Type B pancreatic cell (in vitro differentiated cells): ENCODE results near the gene ADNP. TPM values are rescaled to one million over a fixed set of nuclear protein-coding genes. Genes with fewer than 3 reads are reported as not detected.
"Not testable (repeated sequence)": the region's sequence is repeated elsewhere in the genome, so short reads cannot be mapped to it uniquely, and the experiment has no call there.

Source experiments
- DNase-seq: peaks from one replicate; pipeline ENCODE4 v3.0.0; 2021; ENCODE audit warnings: mixed read lengths; ENCODE audit not compliant: unreplicated experiment; ENCODE audit errors: extremely low spot score
- H3K27ac Mint-ChIP-seq: 2 replicates; pipeline ENCODE4 v1.8.0; 2021; ENCODE audit warnings: mild to moderate bottlenecking, mixed read lengths
- H3K27me3 Mint-ChIP-seq: 2 replicates; pipeline ENCODE4 v1.8.0; 2021; ENCODE audit warnings: mixed read lengths
- H3K36me3 Mint-ChIP-seq: 2 replicates; pipeline ENCODE4 v1.8.0; 2021; ENCODE audit warnings: mixed read lengths
- H3K4me1 Mint-ChIP-seq: one replicate; pipeline ENCODE4 v1.8.0; 2021; ENCODE audit warnings: mixed read lengths; ENCODE audit not compliant: unreplicated experiment
- H3K4me3 Mint-ChIP-seq: 2 replicates; pipeline ENCODE4 v1.8.0; 2021; ENCODE audit warnings: mild to moderate bottlenecking, mixed read lengths
- H3K9me3 Mint-ChIP-seq: 2 replicates; pipeline ENCODE4 v1.8.0; 2021; ENCODE audit warnings: mixed read lengths
- CTCF ChIP-seq: fragments of 200-600 bp; sonication (generic); conservative IDR thresholded peaks from 2 replicates; pipeline ENCODE4 v1.5.0; 2021; ENCODE audit warnings: antibody characterized with exemption, mild to moderate bottlenecking
- long read RNA-seq: library from polyadenylated mRNA; unstranded; transcript quantifications from one replicate; pipeline ENCODE4 v2.0.0, GENCODE V29; 2020
- total RNA-seq: library from RNA; stranded (reverse); gene quantifications from 2 replicates; pipeline ENCODE4 v1.2.1, GENCODE V29; 2021; ENCODE audit warnings: low replicate concordance

The ADNP gene
- total RNA-seq = 81.7 and 103 TPM in 2 replicates
- long read RNA-seq, partial matches to known transcripts = 0 of 52 reads
- long read RNA-seq, other reads (novel, unspliced or antisense) = 52 of 52 reads

- Mint-ChIP-seq H3K4me1 (peaks cover 30% of the 10 kb centered on the region), H3K27ac (peak within 1 kb of the TSS; percentile 99), H3K4me3 (peak within 1 kb of the TSS; percentile 95), H3K9me3 (no peaks in the 10 kb centered on the region), H3K27me3 (peaks cover 3% of the 10 kb centered on the region), H3K36me3 (peaks cover 32% of the 10 kb centered on the region)
- TF ChIP-seq CTCF = peak; percentile 73
- peak; percentile 93 for DNase-seq
These were observed at the start of gene ADNP for GRCh38 chr20:50931306-50932015. Gene ADNP (minus strand): TSS chr20:50931437. CDS start chr20:50903996, 27,441 bp downstream.

GRCh38 chr20:50980071-50980681 is 48.9 kb upstream of the ADNP start:
- no peak for TF ChIP-seq CTCF
- Mint-ChIP-seq H3K4me1 (peaks cover 12% of the 10 kb centered on the region), H3K27ac (peak overlapping the region; percentile 85), H3K27me3 (peaks cover 33% of the 10 kb centered on the region), H3K36me3 (no peaks in the 10 kb centered on the region), H3K9me3 (no peaks in the 10 kb centered on the region), H3K4me3 (no peak overlapping the region)
- DNase-seq = no peak

- not testable (repeated sequence) for H3K9me3 Mint-ChIP-seq, H3K4me3 Mint-ChIP-seq, H3K27ac Mint-ChIP-seq, H3K36me3 Mint-ChIP-seq, DNase-seq
- Mint-ChIP-seq H3K4me1 (peaks cover 12% of the 10 kb centered on the region), H3K27me3 (peaks cover 37% of the 10 kb centered on the region)
These were observed 47.3 kb upstream of the ADNP start for GRCh38 chr20:50978533-50978932.

- H3K4me3 Mint-ChIP-seq = no peak overlapping the region
- DNase-seq = no peak
- H3K36me3 Mint-ChIP-seq = no peaks in the 10 kb centered on the region
- no peak overlapping the region for H3K27ac Mint-ChIP-seq
- no peak for TF ChIP-seq CTCF
- peaks cover 41% of the 10 kb centered on the region for H3K27me3 Mint-ChIP-seq
- H3K4me1 Mint-ChIP-seq = peaks cover 12% of the 10 kb centered on the region
- peaks cover 4% of the 10 kb centered on the region for H3K9me3 Mint-ChIP-seq
These were observed 46.1 kb upstream of the ADNP start for GRCh38 chr20:50977066-50978021.

GRCh38 chr20:50975701-50976330 is 44.6 kb upstream of the ADNP start:
- Mint-ChIP-seq H3K4me1 (peaks cover 6% of the 10 kb centered on the region), H3K27ac (no peak overlapping the region), H3K27me3 (peaks cover 45% of the 10 kb centered on the region), H3K36me3 (no peaks in the 10 kb centered on the region), H3K9me3 (peaks cover 4% of the 10 kb centered on the region), H3K4me3 (no peak overlapping the region)
- no peak for TF ChIP-seq CTCF
- no peak for DNase-seq
